Transverse colon (tissue), 4 donors: ENCODE results near the gene BICD1.

Source experiments
- CTCF ChIP-seq, 5 experiments: fragments of 200-600 bp in 3 of 5; fragments of 450-650 bp in 2 of 5; sonication (generic) in 3 of 5; IDR thresholded peaks; 1 replicate in 2 of 5; 2 replicates in 3 of 5; pipeline ENCODE4 v1.5.1; 2016 to 2017; ENCODE audit warnings: antibody characterized with exemption in 5 of 5, inconsistent platforms in 3 of 5, mild to moderate bottlenecking in 2 of 5, moderate library complexity in 1 of 5
- EP300 ChIP-seq: sonication (generic); formaldehyde crosslinking; IDR thresholded peaks from one replicate; pipeline ENCODE4 v1.6.1; 2017; ENCODE audit warnings: antibody characterized with exemption, low read depth
- POLR2A ChIP-seq: fragments of 450-650 bp; IDR thresholded peaks from one replicate; pipeline ENCODE4 v1.6.1; 2016; ENCODE audit warnings: antibody characterized with exemption, mild to moderate bottlenecking, moderate library complexity
- POLR2AphosphoS5 ChIP-seq, 3 donors: sonication (generic); formaldehyde crosslinking; IDR thresholded peaks; one replicate each; pipeline ENCODE4 v1.6.1; 2016; ENCODE audit warnings: antibody characterized with exemption in 3 of 3

GRCh38 chr12:32197421-32197820, 90.8 kb downstream of the BICD1 start:
- TF ChIP-seq CTCF (IDR thresholded peaks at IDR 0.05) (no peak), POLR2A (no peak), POLR2AphosphoS5 (IDR thresholded peaks at IDR 0.05) (no peak), EP300 (no peak)
